ENCODE data around the gene TEX35.

Gene TEX35

DNA sequence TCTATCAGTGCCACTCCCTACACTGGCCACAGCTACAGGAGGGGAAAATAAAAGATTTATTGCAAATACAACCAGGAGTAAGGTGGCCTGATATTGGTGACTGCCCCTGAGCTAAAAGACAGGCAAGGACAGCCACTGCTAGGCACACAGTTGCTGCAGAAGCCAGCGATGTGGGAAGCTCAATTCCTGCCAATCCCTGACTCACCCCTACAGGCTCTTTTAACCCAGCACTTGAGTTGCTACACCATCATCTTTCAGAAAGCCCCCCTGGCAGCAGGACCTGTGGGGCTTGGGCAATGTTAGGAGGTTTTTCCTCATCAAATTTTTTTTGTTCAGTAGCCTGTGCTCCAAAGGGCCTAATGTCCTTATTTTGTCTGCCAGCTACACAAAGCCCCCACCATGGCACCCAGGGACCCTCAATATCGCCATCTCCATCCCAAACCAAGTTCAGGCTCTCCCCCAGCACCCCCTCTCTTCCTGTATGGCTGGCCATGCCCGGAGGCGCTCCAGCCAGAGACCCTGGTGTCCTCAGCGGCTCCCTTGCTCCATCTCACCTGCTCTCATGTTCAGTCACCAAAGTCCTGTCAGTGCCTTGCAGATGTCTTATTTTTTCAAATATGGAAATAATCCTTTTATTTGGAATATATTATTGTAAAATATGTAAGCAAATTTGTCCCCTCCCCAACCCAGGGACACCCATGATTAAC, 29.5 kb upstream of the TEX35 start:
- Histone ChIP-seq H3K9ac (ENCODE audit: low read length) (no peak overlapping the region), H3K4me2 (ENCODE audit: low read length) (no peak overlapping the region), H4K20me1 (ENCODE audit: insufficient read depth, low read length) (no peaks in the 10 kb centered on the region), H2AFZ (ENCODE audit: low read length) (no peak overlapping the region), H3K4me1 (ENCODE audit: insufficient read depth, low read length, severe bottlenecking) (peaks cover 9% of the 10 kb centered on the region), H3F3A (ENCODE audit: insufficient read depth, low read length) (no peaks in the 10 kb centered on the region), H3K4me3 (ENCODE audit: low read depth, low read length, poor library complexity, severe bottlenecking) (no peak overlapping the region), H3K27me3 (ENCODE audit: insufficient read depth, low read length) (no peaks in the 10 kb centered on the region), H3K9me2 (ENCODE audit: low read depth, low read length) (no peaks in the 10 kb centered on the region), H3K79me2 (ENCODE audit: insufficient read depth, low read length) (no peaks in the 10 kb centered on the region), H3K27ac (ENCODE audit: low read depth, low read length, poor library complexity, severe bottlenecking) (no peak overlapping the region), H3K36me3 (ENCODE audit: insufficient read depth, low read length) (no peaks in the 10 kb centered on the region), H3K9me3 (ENCODE audit: low read length) (no peaks in the 10 kb centered on the region)
- TF ChIP-seq, protein P1, sequence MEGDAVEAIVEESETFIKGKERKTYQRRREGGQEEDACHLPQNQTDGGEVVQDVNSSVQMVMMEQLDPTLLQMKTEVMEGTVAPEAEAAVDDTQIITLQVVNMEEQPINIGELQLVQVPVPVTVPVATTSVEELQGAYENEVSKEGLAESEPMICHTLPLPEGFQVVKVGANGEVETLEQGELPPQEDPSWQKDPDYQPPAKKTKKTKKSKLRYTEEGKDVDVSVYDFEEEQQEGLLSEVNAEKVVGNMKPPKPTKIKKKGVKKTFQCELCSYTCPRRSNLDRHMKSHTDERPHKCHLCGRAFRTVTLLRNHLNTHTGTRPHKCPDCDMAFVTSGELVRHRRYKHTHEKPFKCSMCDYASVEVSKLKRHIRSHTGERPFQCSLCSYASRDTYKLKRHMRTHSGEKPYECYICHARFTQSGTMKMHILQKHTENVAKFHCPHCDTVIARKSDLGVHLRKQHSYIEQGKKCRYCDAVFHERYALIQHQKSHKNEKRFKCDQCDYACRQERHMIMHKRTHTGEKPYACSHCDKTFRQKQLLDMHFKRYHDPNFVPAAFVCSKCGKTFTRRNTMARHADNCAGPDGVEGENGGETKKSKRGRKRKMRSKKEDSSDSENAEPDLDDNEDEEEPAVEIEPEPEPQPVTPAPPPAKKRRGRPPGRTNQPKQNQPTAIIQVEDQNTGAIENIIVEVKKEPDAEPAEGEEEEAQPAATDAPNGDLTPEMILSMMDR (IDR thresholded peaks at IDR 0.05; ENCODE audit: low read length): no peak
- TF ChIP-seq EZH2 (IDR thresholded peaks at IDR 0.05; ENCODE audit: borderline replicate concordance, low read length): no peak

- H3K4me2 ChIP-seq (ENCODE audit: low read length): no peak overlapping the region
Measured at GRCh38 chr1:178484698-178485225, 28.1 kb upstream of the TEX35 start.

DNA sequence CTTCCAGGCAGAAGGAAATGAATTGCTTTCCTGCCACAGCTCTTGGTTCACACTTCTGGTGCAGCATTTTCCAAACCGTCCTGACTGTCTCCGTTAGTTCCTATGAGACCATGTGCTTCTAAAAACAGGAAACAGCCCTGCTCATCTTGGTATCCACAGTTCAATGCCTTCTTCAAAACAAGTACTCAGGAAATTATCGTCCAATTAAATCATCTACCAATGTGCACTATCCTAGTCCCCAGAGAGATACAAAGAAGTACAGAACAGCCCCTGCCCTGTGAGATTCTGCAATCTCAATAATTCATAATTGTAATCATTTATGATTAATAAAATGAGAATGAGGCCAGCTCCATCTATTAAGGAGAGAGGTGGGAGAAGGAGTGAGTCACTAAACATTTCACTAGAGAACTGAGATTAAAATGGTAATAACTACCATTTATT, 27.3 kb upstream of the TEX35 start:
- no peak overlapping the region for H3K4me2 ChIP-seq (ENCODE audit: low read length)
- H3K4me1 ChIP-seq (ENCODE audit: insufficient read depth, low read length, severe bottlenecking): peaks cover 9% of the 10 kb centered on the region
- H3F3A ChIP-seq (ENCODE audit: insufficient read depth, low read length): no peaks in the 10 kb centered on the region
- no peaks in the 10 kb centered on the region for H3K79me2 ChIP-seq (ENCODE audit: insufficient read depth, low read length)
- no peaks in the 10 kb centered on the region for H3K27me3 ChIP-seq (ENCODE audit: insufficient read depth, low read length)
- no peak for TF ChIP-seq EZH2 (IDR thresholded peaks at IDR 0.05; ENCODE audit: borderline replicate concordance, low read length)
- TF ChIP-seq, protein P1 (IDR thresholded peaks at IDR 0.05; ENCODE audit: low read length): no peak
- H2AFZ ChIP-seq (ENCODE audit: low read length): no peak overlapping the region
- no peaks in the 10 kb centered on the region for H4K20me1 ChIP-seq (ENCODE audit: insufficient read depth, low read length)
- H3K9me2 ChIP-seq (ENCODE audit: low read depth, low read length): no peaks in the 10 kb centered on the region
- H3K27ac ChIP-seq (ENCODE audit: low read depth, low read length, poor library complexity, severe bottlenecking): no peak overlapping the region
- no peaks in the 10 kb centered on the region for H3K9me3 ChIP-seq (ENCODE audit: low read length)
- no peaks in the 10 kb centered on the region for H3K36me3 ChIP-seq (ENCODE audit: insufficient read depth, low read length)
- no peak overlapping the region for H3K9ac ChIP-seq (ENCODE audit: low read length)
- H3K4me3 ChIP-seq (ENCODE audit: low read depth, low read length, poor library complexity, severe bottlenecking): no peak overlapping the region

More at GRCh38 chr1:178484698-178485225, 28.1 kb upstream of the TEX35 start:
- Histone ChIP-seq H3K9ac (ENCODE audit: low read length) (no peak overlapping the region), H3K9me2 (ENCODE audit: low read depth, low read length) (no peaks in the 10 kb centered on the region), H3K27me3 (ENCODE audit: insufficient read depth, low read length) (no peaks in the 10 kb centered on the region), H4K20me1 (ENCODE audit: insufficient read depth, low read length) (no peaks in the 10 kb centered on the region), H3K9me3 (ENCODE audit: low read length) (no peaks in the 10 kb centered on the region), H3F3A (ENCODE audit: insufficient read depth, low read length) (no peaks in the 10 kb centered on the region), H3K4me1 (ENCODE audit: insufficient read depth, low read length, severe bottlenecking) (peaks cover 9% of the 10 kb centered on the region), H3K36me3 (ENCODE audit: insufficient read depth, low read length) (no peaks in the 10 kb centered on the region), H2AFZ (ENCODE audit: low read length) (no peak overlapping the region), H3K4me3 (ENCODE audit: low read depth, low read length, poor library complexity, severe bottlenecking) (no peak overlapping the region), H3K27ac (ENCODE audit: low read depth, low read length, poor library complexity, severe bottlenecking) (no peak overlapping the region), H3K79me2 (ENCODE audit: insufficient read depth, low read length) (no peaks in the 10 kb centered on the region)
- TF ChIP-seq, protein P1 (IDR thresholded peaks at IDR 0.05; ENCODE audit: low read length): no peak
- no peak for TF ChIP-seq EZH2 (IDR thresholded peaks at IDR 0.05; ENCODE audit: borderline replicate concordance, low read length)

Data from OCI-LY1 (cell line).